HG03108 (cell line): Measurements from ENCODE around the gene RAP1GAP2.

Experiments used
- ATAC-seq: cut with Tn5 transposase; IDR thresholded peaks from one replicate; pipeline ENCODE4 v1.9.1; 2021; ENCODE audit warnings: moderate library complexity; ENCODE audit not compliant: unreplicated experiment

RAP1GAP2 gene

DNA sequence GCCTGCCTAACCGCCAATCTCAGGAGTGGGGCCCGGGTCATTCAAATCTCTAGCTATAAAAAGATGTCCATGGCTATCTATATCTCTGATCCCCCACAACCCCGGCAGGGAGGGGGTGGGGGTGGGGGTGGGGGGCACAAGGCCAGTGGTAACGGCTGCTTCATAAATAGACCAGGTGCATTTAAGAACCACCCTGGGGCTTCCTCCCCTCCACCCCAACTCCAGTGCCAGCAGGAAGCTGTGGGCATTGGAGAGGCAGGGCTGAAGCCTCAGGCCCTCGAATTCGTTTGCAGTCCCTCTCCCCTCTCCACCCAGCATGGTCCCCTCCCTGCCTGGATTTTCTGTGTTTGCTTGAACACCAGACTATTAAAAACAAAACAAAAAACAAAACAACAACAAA lies 56.0 kb downstream of the RAP1GAP2 start:
- ATAC-seq, result no peak

DNA sequence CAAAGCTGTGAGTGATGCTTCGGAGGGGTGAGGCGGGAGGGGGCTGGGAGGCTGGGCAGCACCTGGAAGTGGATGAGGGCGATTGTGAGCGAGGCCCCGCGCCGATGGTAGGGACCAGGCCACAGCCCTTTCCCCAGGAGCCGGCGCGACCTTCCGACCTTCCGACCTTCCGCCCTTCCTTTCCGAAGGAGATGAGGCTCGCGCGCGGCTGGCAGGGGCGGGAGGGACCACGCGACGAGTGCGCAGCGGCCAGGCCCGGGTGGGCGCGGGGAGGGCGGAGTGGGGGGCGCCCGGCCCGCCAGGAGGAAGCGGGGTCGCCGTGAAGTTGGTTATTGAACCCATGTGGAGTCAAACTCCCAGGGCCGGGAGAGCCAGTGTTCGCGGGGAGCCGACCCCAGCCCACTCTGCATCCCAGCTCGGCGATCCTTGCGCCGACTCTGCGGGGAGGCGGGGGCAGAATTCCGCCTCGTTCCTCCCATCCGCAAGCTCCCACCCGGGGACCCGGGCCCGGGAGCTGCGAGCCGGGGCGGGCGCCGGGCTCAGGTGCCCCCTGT lies 56.6 kb downstream of the RAP1GAP2 start:
- ATAC-seq, result no peak

DNA sequence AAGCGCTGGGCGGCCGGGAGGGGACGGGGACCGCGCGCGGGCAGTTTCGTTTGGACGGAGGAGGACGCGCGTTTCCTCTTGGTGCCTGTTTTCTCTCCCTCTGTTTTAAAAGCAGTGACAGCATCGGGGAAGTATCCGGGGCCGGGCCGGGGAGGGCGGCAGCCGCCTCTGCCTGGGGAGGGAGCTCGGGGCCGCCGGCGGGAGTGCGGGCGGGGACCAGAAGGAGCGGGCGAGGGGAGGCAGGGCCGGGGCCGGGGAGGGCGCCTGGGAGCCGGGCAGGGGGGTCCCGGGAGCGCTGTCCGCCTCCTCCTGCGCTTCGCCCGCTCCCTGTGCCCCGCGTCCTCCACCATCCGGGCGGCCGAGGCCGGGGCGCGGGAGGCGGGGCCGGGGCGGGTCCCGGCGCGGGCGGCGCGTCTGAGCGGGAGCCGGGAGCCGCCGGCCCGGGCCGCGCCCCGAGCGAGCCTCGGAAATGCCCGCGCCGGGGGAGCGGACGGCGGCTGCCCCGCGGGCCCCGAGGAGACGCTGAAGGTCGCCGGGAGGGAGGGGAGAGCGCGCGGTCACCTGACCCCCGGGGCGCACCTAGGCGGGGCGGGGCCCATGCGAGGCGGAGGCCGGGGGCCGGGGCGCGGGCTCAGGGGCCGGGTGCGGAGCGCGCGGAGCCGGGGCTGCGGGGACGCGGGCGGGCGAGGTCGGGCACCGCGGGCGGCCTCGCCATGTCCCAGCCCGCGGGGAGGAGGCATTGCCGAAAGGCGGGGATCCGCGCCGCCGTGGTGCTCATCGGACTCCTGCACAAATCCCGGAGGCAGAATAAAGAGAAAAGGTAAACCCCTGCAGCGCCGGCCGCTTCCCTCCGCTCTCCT lies 57.3 kb downstream of the RAP1GAP2 start:
- ATAC-seq, result no peak

DNA sequence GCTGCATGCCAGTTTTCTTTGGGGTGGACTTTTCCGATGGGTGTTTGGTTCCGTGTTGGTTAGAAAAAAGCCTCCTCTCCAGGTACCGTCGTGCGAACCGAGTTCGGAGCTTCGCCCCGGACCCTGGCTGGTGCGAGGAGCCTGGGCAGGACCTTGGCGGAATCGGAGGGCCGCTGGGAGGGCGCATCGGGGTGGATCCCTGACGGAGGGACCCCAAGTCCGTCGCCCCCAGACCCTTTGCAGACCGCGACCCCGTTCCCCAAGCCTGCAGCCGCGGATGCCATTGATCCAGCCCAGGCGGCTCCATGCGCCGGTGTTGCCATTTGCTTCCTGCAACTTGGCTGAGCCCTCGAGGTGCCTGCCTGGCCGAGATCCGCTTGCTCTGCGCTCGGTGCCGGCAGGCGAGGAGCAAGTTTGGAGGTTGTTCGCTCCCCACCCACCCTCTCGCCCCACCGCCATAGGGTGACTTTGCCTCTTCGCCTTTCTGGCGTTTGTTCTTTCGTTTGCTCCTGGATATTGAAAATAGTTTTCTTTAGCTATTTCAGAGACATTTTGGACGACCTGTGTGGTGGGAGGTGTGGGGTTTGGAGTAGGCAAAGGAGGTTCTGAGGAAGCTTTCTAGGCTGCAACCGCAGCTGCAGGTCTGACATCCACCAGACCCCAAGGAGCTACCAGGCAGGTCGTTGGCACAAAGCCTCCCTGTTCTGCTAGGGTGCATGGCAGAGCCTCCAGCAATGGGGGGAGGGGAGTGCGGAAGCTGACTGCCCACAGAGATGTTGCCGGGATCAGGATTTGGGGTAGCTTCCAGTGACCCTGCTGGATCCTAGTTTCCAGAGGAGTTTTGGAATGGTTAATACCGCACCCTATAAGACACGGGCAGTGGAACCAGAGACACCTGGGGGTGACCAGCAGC lies 58.2 kb downstream of the RAP1GAP2 start:
- no peak for ATAC-seq

DNA sequence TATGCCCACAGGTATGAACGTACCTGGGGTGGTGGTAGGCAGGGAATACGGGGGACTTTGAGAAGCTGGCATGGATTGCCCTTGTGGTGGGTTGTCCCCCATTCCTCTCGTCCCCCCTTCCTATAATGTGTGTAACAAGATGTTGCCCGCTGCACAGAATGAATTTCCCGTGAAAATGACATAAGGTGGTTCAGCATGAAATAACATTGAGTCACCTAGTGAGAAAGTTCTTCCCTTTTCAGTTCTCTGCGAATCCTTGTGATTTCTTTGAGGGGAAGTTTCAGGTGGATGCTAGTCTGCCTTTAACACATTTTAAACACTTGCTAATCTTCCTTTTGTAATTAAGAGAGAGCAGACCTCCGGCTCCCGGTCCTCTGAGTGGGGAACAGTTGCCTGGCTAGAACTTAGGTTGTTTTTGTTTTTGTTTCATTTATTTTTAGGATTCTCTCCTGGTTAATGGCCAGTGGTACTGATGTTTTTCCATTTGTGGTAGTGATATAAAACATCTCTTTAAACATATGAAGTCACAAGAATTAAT lies 58.9 kb downstream of the RAP1GAP2 start:
- ATAC-seq, result no peak

DNA sequence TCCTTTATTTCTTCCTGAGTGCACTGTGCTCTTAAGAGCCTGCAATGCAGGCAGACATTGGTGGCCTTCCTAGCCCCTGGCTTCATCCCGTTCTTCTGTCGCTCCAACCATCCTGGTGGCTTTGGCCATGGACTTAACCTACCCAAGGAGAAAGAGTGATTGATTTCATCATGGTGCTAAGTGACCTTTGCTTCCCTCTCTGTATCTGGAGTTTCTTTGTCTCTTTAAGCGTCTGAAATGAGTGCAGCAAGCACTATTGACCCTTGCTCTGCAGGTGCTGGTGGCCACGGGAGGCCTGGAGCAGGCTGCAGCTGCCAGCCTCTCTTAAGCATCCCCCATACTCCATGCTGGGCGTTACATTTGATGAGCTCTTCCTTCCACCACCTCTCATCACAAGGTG lies 60.5 kb downstream of the RAP1GAP2 start:
- ATAC-seq, result no peak

DNA sequence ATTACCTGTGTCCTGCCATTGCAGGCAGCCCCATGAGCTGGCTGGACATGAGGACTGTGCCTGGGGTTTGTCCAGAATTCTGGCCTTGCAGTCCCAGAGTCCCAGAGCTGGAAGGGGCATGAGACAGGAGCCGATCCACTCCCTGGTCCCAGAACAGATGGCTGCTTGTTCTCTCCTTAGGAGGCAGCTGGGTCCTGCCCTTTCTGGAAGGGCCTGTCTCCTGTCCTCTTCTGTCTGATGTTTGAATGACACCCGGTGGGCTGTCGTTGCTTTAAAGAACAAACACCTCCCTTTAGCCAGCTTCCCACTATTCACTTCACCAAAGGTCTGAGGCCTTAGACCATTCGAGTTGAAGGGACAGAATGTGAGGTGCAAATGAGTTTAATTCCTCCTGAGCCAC lies 63.8 kb downstream of the RAP1GAP2 start:
- ATAC-seq, result no peak

DNA sequence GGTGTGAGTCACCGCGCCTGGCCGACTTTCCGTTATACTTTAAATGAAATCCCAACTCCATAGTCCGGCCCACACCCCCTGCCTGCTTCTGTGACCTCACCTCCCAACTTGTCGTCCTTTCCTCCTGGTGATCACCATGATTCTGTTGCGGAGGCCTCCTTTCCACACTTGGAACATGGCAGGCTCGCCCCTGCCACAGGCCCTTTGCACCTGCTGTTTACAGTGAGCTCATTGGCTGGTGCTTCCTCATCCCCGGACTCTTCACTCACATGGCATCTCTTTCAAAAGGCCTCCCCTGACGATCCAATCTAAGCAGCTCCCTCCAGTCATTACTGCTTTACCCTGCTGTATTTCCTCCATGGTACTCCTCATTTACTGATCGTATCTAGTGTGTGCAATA lies 64.6 kb downstream of the RAP1GAP2 start:
- no peak for ATAC-seq

DNA sequence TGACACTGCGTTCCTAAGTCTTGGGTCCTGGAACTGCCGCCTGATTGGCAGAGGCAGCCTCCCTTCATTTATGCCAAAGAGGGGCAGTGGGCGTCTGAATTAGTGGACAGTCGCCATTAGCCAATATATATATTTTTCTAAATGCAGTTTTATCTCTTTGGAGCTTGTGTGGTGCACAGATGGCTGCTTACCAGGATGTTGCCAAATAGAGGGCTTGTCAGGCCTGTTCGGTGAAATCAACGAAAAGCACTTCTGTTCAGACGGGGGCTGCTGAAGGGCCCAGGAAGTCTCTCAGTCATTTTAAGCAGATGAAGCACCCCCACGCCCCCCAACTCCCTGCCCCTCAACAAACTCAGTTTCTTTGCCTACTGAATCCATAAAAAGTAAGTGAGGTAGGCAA lies 66.0 kb downstream of the RAP1GAP2 start:
- no peak for ATAC-seq

DNA sequence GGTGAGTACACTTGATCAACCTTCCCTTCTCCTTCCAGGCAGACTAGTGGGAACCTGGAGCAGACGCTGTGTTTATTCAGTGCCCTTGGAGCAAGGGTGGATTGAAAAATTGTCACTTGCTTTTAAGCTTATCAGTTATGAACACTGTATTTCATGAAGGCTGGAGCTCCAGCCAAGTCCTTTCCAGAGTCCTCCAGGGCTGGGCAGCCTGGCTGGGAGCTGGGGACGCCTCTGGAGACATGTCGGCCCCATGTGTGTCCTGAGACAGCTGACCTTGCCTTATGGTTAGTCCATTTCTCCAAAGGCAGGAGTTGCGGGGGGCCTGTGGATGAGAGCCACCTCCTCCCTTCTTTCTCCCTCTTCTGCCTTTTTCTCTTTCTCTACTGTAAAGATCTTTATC lies 67.0 kb downstream of the RAP1GAP2 start:
- ATAC-seq, result no peak

DNA sequence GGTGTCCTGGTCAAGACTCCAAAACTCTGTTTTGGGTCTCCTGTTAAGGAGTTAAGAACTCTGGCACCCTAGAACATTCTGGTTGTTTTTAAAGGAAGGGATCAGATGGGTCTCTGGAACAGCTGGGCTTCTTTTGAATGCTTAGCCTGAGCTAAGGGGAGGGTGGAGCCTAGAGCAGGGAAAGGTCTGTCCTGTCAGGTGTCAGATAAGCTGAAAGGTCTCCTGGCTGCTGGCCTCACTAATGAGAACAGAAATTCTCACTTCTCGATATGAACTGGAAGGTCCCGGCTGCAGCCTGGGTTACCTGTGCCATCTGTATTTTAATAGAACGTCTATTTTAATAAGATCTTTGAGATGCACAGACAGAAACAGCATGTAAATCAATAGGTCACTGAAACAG lies 69.0 kb downstream of the RAP1GAP2 start:
- no peak for ATAC-seq

DNA sequence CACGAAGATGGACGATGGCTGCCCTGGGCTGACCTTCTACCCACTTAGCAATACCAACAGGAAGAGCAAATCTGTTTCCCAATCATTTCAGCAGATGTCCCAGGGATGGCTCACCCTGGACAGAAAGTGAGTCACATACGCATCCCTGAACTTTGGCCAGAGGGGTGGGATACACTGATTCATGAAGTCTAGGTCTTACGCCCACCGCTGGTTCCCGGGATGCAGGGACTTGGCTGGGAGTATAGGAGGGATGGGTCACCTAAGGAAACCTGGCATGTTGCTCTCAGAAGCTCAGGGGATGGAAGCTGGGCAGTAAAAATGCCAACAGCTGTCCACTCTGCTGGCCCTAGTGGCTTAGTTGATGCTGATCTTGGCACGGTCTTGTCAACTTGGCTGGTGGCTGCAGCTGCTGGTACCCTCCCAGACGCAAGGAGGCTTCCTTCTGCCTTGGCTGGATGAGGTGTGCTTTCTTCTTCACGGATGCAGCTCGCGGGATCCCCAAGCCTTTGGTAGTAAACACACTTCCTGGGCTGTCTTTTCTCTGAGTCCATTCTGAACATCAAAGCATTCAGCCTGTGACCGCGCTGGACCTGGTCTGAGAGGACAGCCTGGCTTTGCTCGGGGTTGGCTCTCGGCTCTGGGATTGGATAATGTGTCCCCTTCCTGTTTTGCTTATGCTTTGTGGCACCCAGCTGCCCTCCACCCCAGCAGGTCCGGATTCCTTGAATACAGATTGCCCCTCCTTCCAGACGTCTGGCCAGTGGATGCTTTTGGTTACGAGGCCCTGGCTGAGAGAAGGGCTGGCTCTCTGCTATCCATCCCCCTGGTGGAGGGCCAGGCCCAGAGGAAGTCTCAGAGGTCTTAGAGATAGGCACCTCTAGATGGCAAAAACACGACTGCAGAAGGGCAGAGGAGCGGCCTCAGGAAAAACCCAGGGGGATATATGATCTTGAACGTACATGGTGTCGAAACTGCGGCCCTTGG lies 71.5 kb downstream of the RAP1GAP2 start:
- ATAC-seq, result no peak

DNA sequence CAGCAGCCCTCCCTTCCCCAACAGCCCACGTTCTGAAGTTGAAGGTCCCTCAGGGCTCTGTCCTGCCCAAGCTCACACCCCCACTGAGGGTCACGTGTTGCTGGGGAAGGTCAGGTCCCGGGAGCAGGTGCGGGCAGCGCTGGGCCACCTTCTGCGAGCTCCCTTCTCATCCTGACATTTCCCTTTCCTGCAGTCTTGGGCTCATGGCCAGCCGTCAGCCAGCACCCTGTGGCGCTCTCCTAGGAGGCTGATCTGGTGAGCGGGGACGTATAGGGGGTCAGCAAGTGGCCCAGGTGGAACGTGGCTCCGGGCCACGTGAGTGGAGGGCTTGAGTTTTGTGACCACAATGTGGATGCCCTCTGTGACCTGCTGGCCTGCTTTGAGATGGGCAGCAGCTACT lies 73.4 kb downstream of the RAP1GAP2 start:
- ATAC-seq, result no peak

DNA sequence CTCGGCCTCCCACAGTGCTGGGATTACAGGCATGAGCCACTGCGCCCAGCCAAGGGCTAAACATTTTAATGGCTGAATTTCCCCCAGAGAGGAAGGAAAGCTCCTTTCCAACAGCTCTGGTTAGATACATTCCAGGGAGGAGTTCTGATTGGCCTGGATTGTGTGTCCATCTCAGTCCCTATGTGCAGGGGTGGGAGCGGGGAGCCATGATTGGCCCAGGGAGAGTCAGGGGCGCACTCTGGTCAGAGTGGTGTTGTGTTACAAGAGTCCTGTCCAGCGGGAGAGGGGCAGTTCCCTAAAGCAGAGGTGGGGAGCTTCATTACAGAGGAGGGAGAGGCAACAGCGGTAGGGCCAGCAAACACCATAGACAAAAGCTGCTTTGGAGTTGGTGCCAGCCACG lies 75.0 kb downstream of the RAP1GAP2 start:
- no peak for ATAC-seq

DNA sequence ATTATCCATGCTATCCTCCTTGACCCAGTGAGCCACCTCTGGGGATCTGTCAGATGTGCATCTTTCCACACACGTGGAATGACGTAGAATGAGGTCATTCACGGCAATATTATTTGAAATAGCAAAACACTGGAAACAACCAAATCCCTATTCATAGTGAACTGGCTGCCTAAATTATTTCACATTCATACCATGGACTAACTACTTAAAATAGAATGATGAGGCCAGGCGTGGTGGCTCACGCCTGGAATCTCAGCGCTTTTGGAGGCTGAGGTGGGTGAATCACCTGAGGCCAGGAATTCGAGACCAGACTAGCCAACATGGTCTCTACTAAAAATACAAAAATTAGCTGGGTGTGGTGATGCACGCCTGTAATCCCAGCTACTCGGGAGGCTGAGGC lies 75.5 kb downstream of the RAP1GAP2 start:
- no peak for ATAC-seq

DNA sequence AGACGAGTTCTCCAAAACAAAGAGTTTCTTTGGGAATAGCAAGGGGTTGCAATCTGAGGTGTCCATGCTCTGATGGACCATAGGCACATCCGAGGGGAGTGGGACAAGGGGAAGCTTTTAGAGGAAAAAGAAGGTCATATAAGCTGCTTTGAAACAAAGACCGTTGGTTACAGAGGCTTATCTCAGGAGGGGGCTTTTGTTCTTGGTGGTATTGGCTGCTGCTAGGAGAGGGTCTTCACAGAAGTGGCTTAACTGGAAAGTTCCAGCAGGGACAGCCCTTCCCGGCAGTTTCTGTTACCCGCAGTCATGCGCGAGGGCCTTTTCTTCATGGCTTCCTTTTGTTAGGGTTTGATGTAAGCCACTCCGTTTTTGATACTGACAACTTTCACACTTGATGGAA lies 76.0 kb downstream of the RAP1GAP2 start:
- ATAC-seq, result no peak

DNA sequence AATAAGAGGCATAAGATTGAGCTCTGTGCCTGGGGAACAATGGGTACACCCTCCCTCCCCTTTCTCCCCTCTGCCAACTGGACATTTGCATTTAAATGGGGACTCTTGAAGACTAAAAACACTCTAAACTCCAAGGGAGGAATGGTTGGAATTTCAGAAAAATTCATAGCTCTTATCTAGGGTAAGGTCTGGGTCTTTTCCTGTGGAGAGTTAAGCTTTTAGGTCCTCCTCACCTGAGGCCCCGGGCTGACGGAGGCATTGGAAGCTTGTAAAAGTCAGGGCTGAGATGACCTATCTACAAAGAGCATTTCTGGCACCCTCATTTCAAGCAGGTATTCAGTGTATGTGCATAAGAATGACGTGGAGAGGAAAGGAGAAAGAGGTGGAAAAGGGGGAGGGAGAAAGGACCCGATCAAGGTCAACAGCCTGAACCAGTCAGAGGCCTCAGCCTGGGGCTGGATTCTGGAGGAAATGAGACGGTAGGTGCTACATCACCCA lies 78.0 kb downstream of the RAP1GAP2 start:
- ATAC-seq, result no peak

DNA sequence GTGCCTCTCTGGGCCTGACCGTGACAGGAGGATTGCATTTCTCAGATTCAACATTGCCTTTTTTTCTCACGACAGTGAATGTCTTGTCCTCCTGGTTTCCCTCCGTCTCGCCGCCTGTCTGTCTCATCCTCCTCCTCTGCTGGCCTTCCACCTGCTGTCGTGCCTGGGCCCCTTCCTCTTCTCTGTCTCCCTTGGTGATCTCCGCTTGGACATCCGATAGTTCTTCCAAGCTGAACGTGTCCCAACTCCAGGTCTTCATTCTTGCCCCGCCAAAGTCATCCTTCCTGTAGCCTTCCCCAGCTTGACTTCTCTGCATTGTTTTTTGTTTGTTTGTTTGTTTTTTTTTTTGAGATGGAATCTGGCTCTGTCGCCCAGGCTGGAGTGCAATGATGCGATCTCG lies 79.4 kb downstream of the RAP1GAP2 start:
- no peak for ATAC-seq

DNA sequence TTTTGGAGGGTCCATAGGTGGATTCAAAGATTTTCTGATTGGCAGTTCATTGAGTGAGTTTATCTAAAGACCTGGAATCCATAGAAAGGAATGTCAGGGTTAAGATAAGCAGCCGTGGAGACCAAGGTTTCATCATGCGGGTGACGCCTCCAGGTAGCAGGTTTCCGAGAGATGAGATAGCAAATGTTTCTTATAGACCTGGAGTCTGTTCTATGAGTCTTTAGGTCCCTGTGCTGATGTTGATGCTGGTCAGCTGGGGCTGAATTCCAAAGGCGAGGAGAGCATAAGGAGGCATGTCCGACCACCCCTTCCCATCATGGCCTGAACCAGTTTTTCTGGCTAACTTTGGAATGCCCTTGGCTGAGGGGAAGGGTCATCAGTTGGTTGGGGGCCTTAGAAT lies 80.2 kb downstream of the RAP1GAP2 start:
- no peak for ATAC-seq

DNA sequence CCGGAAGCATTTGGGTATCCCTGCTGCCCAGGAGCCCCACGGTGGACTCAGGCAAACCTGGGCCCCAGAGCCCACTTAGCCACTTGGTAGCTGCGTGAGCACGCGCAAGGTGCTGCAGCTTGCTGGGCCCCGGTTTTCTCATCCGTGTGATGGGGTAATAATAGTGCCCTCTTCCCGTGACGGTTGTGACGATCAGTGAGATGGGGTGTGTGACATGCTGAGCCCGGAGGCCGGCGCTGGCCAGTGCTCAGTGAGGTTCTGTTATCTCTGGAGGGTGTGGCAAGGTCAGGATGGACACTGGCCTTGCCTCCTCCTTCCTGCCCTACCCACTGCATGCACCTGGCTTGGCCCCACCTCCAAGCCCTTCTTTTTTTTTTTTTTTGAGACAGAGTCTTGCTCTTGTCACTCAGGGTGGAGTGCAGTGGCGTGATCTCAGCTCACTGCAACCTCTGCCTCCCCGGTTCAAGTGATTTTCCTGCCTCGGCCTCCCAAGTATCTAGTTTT lies 82.6 kb downstream of the RAP1GAP2 start:
- no peak for ATAC-seq
